ENCODE measurements around the gene CLCN3. TPM values are rescaled to one million over a fixed set of nuclear protein-coding genes. Genes with fewer than 3 reads are reported as not detected.

CLCN3 gene
- total and polyA plus RNA-seq, 9 of the 15 experiments (the other 6 are each of a cell fraction or from before 2014, with no cell fraction given): 12.7 to 60.6 (median 38.5) TPM

GRCh38 chr4:169757575-169758184 lies 137.3 kb downstream of the CLCN3 start, which contains the start of gene HPF1 (continued):
- TF ChIP-seq ZNF408 (CRISPR knock-in tag; IDR thresholded peaks at IDR 0.05; ENCODE audit: low read depth): no peak
- no peak for TF ChIP-seq ZEB2 (IDR thresholded peaks at IDR 0.05)
- TF ChIP-seq USF2 (CRISPR knock-in tag; IDR thresholded peaks at IDR 0.05): no peak
- no peak for TF ChIP-seq TAF15 (IDR thresholded peaks at IDR 0.05; ENCODE audit: low read depth, low read length)
- TF ChIP-seq KDM4B (IDR thresholded peaks at IDR 0.05; ENCODE audit: borderline replicate concordance in 2 of 2, low read depth in 1 of 2): peak in 1 of 2 experiments; percentile 83; a peak in 2 of 4 replicates
- peak; percentile 67 for TF ChIP-seq C11orf30 (IDR thresholded peaks at IDR 0.05; ENCODE audit: low read depth)
- peak; percentile 61; the same call in 1 of the 2 replicates for TF ChIP-seq L3MBTL2 (IDR thresholded peaks at IDR 0.05)
- TF ChIP-seq PHB2 (IDR thresholded peaks at IDR 0.05; ENCODE audit: low read depth): no peak
- TF ChIP-seq BCOR (IDR thresholded peaks at IDR 0.05): 0 out of 2 replicates have a peak, but pooled peaks have one; percentile 22
- 0 out of 2 replicates have a peak, but pooled peaks have one; percentile 37 for TF ChIP-seq MTA3 (IDR thresholded peaks at IDR 0.05; ENCODE audit: borderline replicate concordance)
- no peak for TF ChIP-seq KAT8 (IDR thresholded peaks at IDR 0.05; ENCODE audit: low read depth)
- no peak for TF ChIP-seq ELK3 (CRISPR knock-in tag; IDR thresholded peaks at IDR 0.05)
- no peak for TF ChIP-seq ZKSCAN3 (CRISPR knock-in tag; IDR thresholded peaks at IDR 0.05)
- peak; percentile 72 for TF ChIP-seq POLR2AphosphoS5 (IDR thresholded peaks at IDR 0.05; ENCODE audit: control insufficient read depth, insufficient read depth, low read depth, low read length)
- no peak for TF ChIP-seq ZHX1 (conservative IDR thresholded peaks at IDR 0.05; ENCODE audit: low read length)
- TF ChIP-seq ATF4 (CRISPR knock-in tag; IDR thresholded peaks at IDR 0.05): no peak
- no peak for TF ChIP-seq STAT5A (IDR thresholded peaks at IDR 0.05; ENCODE audit: borderline replicate concordance, low read length)
- TF ChIP-seq SMAD1 (IDR thresholded peaks at IDR 0.05; ENCODE audit: low read depth, low read length, partially characterized antibody): no peak
- no peak for TF ChIP-seq CHD4 (IDR thresholded peaks at IDR 0.05; ENCODE audit: insufficient read depth, insufficient replicate concordance, low read depth, low read length, poor library complexity, severe bottlenecking)
- no peak for TF ChIP-seq KDM1A (IDR thresholded peaks at IDR 0.05)
- TF ChIP-seq SETDB1 (IDR thresholded peaks at IDR 0.05; ENCODE audit: low read length): no peak
- TF ChIP-seq ZNF586 (CRISPR knock-in tag; conservative IDR thresholded peaks at IDR 0.05): no peak
- TF ChIP-seq HDGF (IDR thresholded peaks at IDR 0.05): no peak
- no peak for TF ChIP-seq YBX1 (IDR thresholded peaks at IDR 0.05)

Measured in K562 (cell line).